ENCODE results near the gene FAM83C. TPM values are rescaled to one million over a fixed set of nuclear protein-coding genes. Genes with fewer than 3 reads are reported as not detected.

The FAM83C gene
- total and polyA plus RNA-seq, 10 of the 15 experiments (the other 5 are each of a cell fraction or from before 2014, with no cell fraction given): not detected

GRCh38 chr20:35298264-35298663, 6.0 kb upstream of the FAM83C start:
- no peaks in the 10 kb centered on the region for H3K4me1 ChIP-seq (ENCODE audit: control insufficient read depth, insufficient read depth, low read length)
- no peaks in the 10 kb centered on the region for H3K79me2 ChIP-seq (ENCODE audit: control insufficient read depth, insufficient read depth, low read length)
- ATAC-seq: no peak
- no peak for FAIRE-seq
- DNase-seq (ENCODE audit: low read depth, low spot score): no peak
- no peaks in the 10 kb centered on the region for H3K27me3 ChIP-seq (replicated peaks in 1 of 2; ENCODE audit: control insufficient read depth in 2 of 2, insufficient read depth in 2 of 2, low read length in 1 of 2)
- H3K9ac ChIP-seq (ENCODE audit: control insufficient read depth, insufficient read depth, low read length): no peak overlapping the region
- no peak overlapping the region for H3K27ac ChIP-seq (ENCODE audit: control insufficient read depth, insufficient read depth)
- H3K9me3 ChIP-seq (replicated peaks; ENCODE audit: control insufficient read depth, insufficient read depth, low read length): no peaks in the 10 kb centered on the region
- no peak overlapping the region for H2AFZ ChIP-seq (ENCODE audit: control insufficient read depth, low read depth, low read length)
- SMC1A ChIA-PET (ENCODE audit: uncharacterized antibody, unreplicated experiment): interaction anchor here (0.6 to 1.2 kb wide), 2 partner anchors 148 to 149 kb away, joined by 3 to 4 read pairs; no protein-coding TSS in a partner anchor
- in situ Hi-C loops (cut with MboI) (no loop called here), intact Hi-C loops (cut with micrococcal nuclease; ENCODE audit: unreplicated experiment) (no loop called here)
- WGBS (ENCODE audit: insufficient coverage, insufficient replicate concordance, low lambda C conversion rate, missing lambda C conversion rate): 50% methylated on average over 5 of the region's 5 CpGs
- peaks cover 0 to 3% of the 10 kb centered on the region in 2 experiments; a peak in 1 of 4 replicates for H3K36me3 ChIP-seq (ENCODE audit: control insufficient read depth in 2 of 2, insufficient read depth in 2 of 2, low read length in 1 of 2)
- TF ChIP-seq POLR2AphosphoS5 (IDR thresholded peaks at IDR 0.05; ENCODE audit: low read length) (no peak), SMARCA5 (IDR thresholded peaks at IDR 0.05) (no peak), RELA (IDR thresholded peaks at IDR 0.05; ENCODE audit: borderline replicate concordance, partially characterized antibody) (no peak), SUPT20H (IDR thresholded peaks at IDR 0.05; ENCODE audit: borderline replicate concordance, control insufficient read depth, low read depth, low read length) (no peak), PML (IDR thresholded peaks at IDR 0.05; ENCODE audit: low read length) (no peak), BCLAF1 (IDR thresholded peaks at IDR 0.05) (no peak), MEF2A (IDR thresholded peaks at IDR 0.05; ENCODE audit: insufficient read depth, low read depth, low read length) (no peak), SIX5 (IDR thresholded peaks at IDR 0.05; ENCODE audit: low read depth, low read length, severe bottlenecking) (no peak), SMAD1 (IDR thresholded peaks at IDR 0.05; ENCODE audit: low read depth, partially characterized antibody) (no peak), NR2C2 (IDR thresholded peaks at IDR 0.05; ENCODE audit: borderline replicate concordance, control insufficient read depth, insufficient read length, low read depth) (no peak), PBX3 (IDR thresholded peaks at IDR 0.05; ENCODE audit: insufficient replicate concordance, low read depth, low read length) (no peak), LARP7 (IDR thresholded peaks at IDR 0.05) (no peak), HCFC1 (IDR thresholded peaks at IDR 0.05; ENCODE audit: low read length) (no peak), WRNIP1 (IDR thresholded peaks at IDR 0.05; ENCODE audit: borderline replicate concordance, low read depth, low read length) (no peak), NFIC (IDR thresholded peaks at IDR 0.05; ENCODE audit: low read depth, low read length) (no peak), MYC (IDR thresholded peaks at IDR 0.05; ENCODE audit: insufficient read depth, insufficient read length, insufficient replicate concordance, low read length, severe bottlenecking) (no peak)
- no TSS peak for BruUV-seq (replicated peaks)
- H4K20me1 ChIP-seq (ENCODE audit: control insufficient read depth, insufficient read depth): no peaks in the 10 kb centered on the region
- CTCF ChIA-PET: interaction anchor here (0.8 to 1.5 kb wide), 2 partner anchors 9 to 141 kb away, joined by 3 to 4 read pairs; no protein-coding TSS in a partner anchor
- no peak overlapping the region for H3K4me3 ChIP-seq
- RAD21 ChIA-PET (ENCODE audit: unreplicated experiment): interaction anchor here (1.5 kb wide), 1 partner anchor 150 kb away, joined by 3 read pairs; no protein-coding TSS in a partner anchor
- no peak overlapping the region for H3K4me2 ChIP-seq (ENCODE audit: control insufficient read depth, insufficient read depth)
- POLR2A ChIA-PET: no interaction called here
